ENCODE measurements around the gene NECAB3. TPM values are rescaled to one million over a fixed set of nuclear protein-coding genes. Genes with fewer than 3 reads are reported as not detected.

The NECAB3 gene
- 56.2 TPM for total RNA-seq
- long read RNA-seq, transcript NECAB3-202 (13 exons, 1,942 nt) = major isoform, 14 of 42 reads
- long read RNA-seq, partial matches to known transcripts = 8 of 42 reads
- long read RNA-seq, other reads (novel, unspliced or antisense) = 19 of 42 reads

- H3K27me3 ChIP-seq = no peaks in the 10 kb centered on the region
- peak within 1 kb of the TSS; percentile 66 for H3K4me3 ChIP-seq
- TF ChIP-seq CTCF (IDR thresholded peaks at IDR 0.05) = no peak
- peaks cover 7% of the 10 kb centered on the region for H3K36me3 ChIP-seq
- DNase-seq (peak; percentile 92), ATAC-seq (peak; percentile 92)
- intact Hi-C loops (cut with DNase I) = no loop called here
- peak within 1 kb of the TSS; percentile 81 for H3K27ac ChIP-seq
- peaks cover 26% of the 10 kb centered on the region for H3K4me1 ChIP-seq
- H3K9me3 ChIP-seq = no peaks in the 10 kb centered on the region
Observed at GRCh38 chr20:33674294-33675135, at the start of gene NECAB3. TSS of gene NECAB3 (minus strand) at chr20:33674428. CDS start at chr20:33674352, 76 bp downstream.

- H3K36me3 ChIP-seq = no peaks in the 10 kb centered on the region
- intact Hi-C loops (cut with DNase I) = no loop called here
- no peak overlapping the region for H3K4me3 ChIP-seq
- H3K4me1 ChIP-seq = peaks cover 11% of the 10 kb centered on the region
- DNase-seq (no peak), ATAC-seq (no peak)
- no peak overlapping the region for H3K27ac ChIP-seq
- no peak for TF ChIP-seq CTCF (IDR thresholded peaks at IDR 0.05)
- no peaks in the 10 kb centered on the region for H3K27me3 ChIP-seq
- H3K9me3 ChIP-seq = no peaks in the 10 kb centered on the region
Observed at GRCh38 chr20:33721391-33722140, 47.3 kb upstream of the NECAB3 start.

GRCh38 chr20:33719989-33720709 is 45.9 kb upstream of the NECAB3 start, which contains the start of gene PXMP4:
TSS of gene PXMP4 (minus strand) at chr20:33720310. CDS start at chr20:33720207, 103 bp downstream.
- intact Hi-C loops (cut with DNase I) = no loop called here
- peak; percentile 92 for DNase-seq
- peak; percentile 97 for ATAC-seq
- peak within 1 kb of the TSS; percentile 89 for H3K4me3 ChIP-seq
- H3K36me3 ChIP-seq = peaks cover 3% of the 10 kb centered on the region
- H3K4me1 ChIP-seq = peaks cover 11% of the 10 kb centered on the region
- TF ChIP-seq CTCF (IDR thresholded peaks at IDR 0.05) = no peak
- peak within 1 kb of the TSS; percentile 87 for H3K27ac ChIP-seq
- no peaks in the 10 kb centered on the region for H3K9me3 ChIP-seq
- no peaks in the 10 kb centered on the region for H3K27me3 ChIP-seq

GRCh38 chr20:33719277-33719988 is 45.2 kb upstream of the NECAB3 start:
- TF ChIP-seq CTCF (IDR thresholded peaks at IDR 0.05) = no peak
- no peaks in the 10 kb centered on the region for H3K27me3 ChIP-seq
- peaks cover 11% of the 10 kb centered on the region for H3K4me1 ChIP-seq
- ATAC-seq (no peak), DNase-seq (no peak)
- no peaks in the 10 kb centered on the region for H3K9me3 ChIP-seq
- peak overlapping the region; percentile 89 for H3K4me3 ChIP-seq
- H3K27ac ChIP-seq = peak overlapping the region; percentile 87
- H3K36me3 ChIP-seq = peaks cover 10% of the 10 kb centered on the region
- intact Hi-C loops (cut with DNase I) = no loop called here

- TF ChIP-seq CTCF (IDR thresholded peaks at IDR 0.05) = no peak
- Histone ChIP-seq H3K4me3 (no peak overlapping the region), H3K27me3 (no peaks in the 10 kb centered on the region), H3K9me3 (no peaks in the 10 kb centered on the region), H3K4me1 (peaks cover 11% of the 10 kb centered on the region), H3K27ac (no peak overlapping the region), H3K36me3 (peaks cover 38% of the 10 kb centered on the region)
- intact Hi-C loops (cut with DNase I) = no loop called here
- no peak for DNase-seq
- ATAC-seq = no peak
Observed at GRCh38 chr20:33716498-33716897, 42.3 kb upstream of the NECAB3 start.

Measured in upper lobe of right lung (tissue), 1 donor.